ENCODE data around the gene TWSG1.
A peak's percentile ranks its signal among the peaks of the same experiment; 100 is the strongest.
"Not testable (repeated sequence)": the region's sequence is repeated elsewhere in the genome, so short reads cannot be mapped to it uniquely, and the experiment has no call there.

Gene TWSG1

GRCh38 chr18:9422816-9423519 lies 88.4 kb downstream of the TWSG1 start:
- peak in 22 of 56 donors; percentile 6 to 76 (median 44) for DNase-seq

- DNase-seq, result not testable (repeated sequence)
Measured at GRCh38 chr18:9423648-9424047, 89.1 kb downstream of the TWSG1 start.

- DNase-seq, result not testable (repeated sequence)
Measured at GRCh38 chr18:9424235-9424634, 89.7 kb downstream of the TWSG1 start.

GRCh38 chr18:9426753-9427152 lies 92.2 kb downstream of the TWSG1 start:
- no peak for DNase-seq

GRCh38 chr18:9428301-9428706 lies 93.7 kb downstream of the TWSG1 start:
- no peak for DNase-seq

- no peak for DNase-seq
Measured at GRCh38 chr18:9428862-9429661, 94.5 kb downstream of the TWSG1 start.

GRCh38 chr18:9429662-9429993 lies 95.1 kb downstream of the TWSG1 start:
- no peak for DNase-seq

- not testable (repeated sequence) for DNase-seq
Measured at GRCh38 chr18:9430315-9430714, 95.7 kb downstream of the TWSG1 start.

GRCh38 chr18:9431296-9431695 lies 96.7 kb downstream of the TWSG1 start:
- no peak for DNase-seq

GRCh38 chr18:9433122-9433521 lies 98.5 kb downstream of the TWSG1 start:
- DNase-seq, result not testable (repeated sequence)

- no peak for DNase-seq
Measured at GRCh38 chr18:9433671-9434121, 99.1 kb downstream of the TWSG1 start.

GRCh38 chr18:9434122-9434701 lies 99.6 kb downstream of the TWSG1 start:
- DNase-seq, result no peak

GRCh38 chr18:9435041-9435440 lies 100.5 kb downstream of the TWSG1 start:
- DNase-seq, result no peak

GRCh38 chr18:9436206-9436929 lies 101.8 kb downstream of the TWSG1 start:
- no peak for DNase-seq

- DNase-seq, result no peak
Measured at GRCh38 chr18:9437021-9437437, 102.5 kb downstream of the TWSG1 start.

- no peak for DNase-seq
Measured at GRCh38 chr18:9437672-9438071, 103.1 kb downstream of the TWSG1 start.

GRCh38 chr18:9441061-9441460 lies 106.5 kb downstream of the TWSG1 start:
- no peak for DNase-seq

GRCh38 chr18:9444549-9444948 lies 110.0 kb downstream of the TWSG1 start:
- no peak for DNase-seq

- DNase-seq, result no peak
Measured at GRCh38 chr18:9446839-9447238, 112.3 kb downstream of the TWSG1 start.

GRCh38 chr18:9447334-9447733 lies 112.8 kb downstream of the TWSG1 start:
- DNase-seq, result no peak

- DNase-seq, result no peak
Measured at GRCh38 chr18:9449600-9450414, 115.2 kb downstream of the TWSG1 start.

Measured in nucleus accumbens (tissue), 56 donors.